Lower leg skin (tissue), 4 donors: Measurements from ENCODE around the gene CHRDL1. TPM values are rescaled to one million over a fixed set of nuclear protein-coding genes. Genes with fewer than 3 reads are reported as not detected.

Experiments
- DNase-seq, 2 donors: peaks; one replicate each; pipeline ENCODE4 v3.0.0-alpha.2; 2019; ENCODE audit warnings: low spot score in 2 of 2
- H3K4me3 ChIP-seq: fragments of 200-600 bp; sonication (generic); 2 replicates; pipeline ENCODE4 v1.5.1; 2017; ENCODE audit warnings: mild to moderate bottlenecking, low read depth; ENCODE audit not compliant: poor library complexity, severe bottlenecking
- POLR2A ChIP-seq, 2 donors: fragments of 450-650 bp; IDR thresholded peaks; one replicate each; pipeline ENCODE4 v1.6.1; 2016 to 2017; ENCODE audit warnings: antibody characterized with exemption in 2 of 2, mild to moderate bottlenecking in 1 of 2, moderate library complexity in 1 of 2
- WGBS, 2 donors: methylation state at CpG; one replicate each; pipeline ENCODE4 v1.1.5; 2018; 5-methylcytosine and 5-hydroxymethylcytosine counted together
- intact Hi-C: fragments of 100-400 bp; cut with DNase I; formaldehyde crosslinking; loops from one replicate; pipeline ENCODE4 v1.15.0; 2023; ENCODE audit warnings: low total_unique reads
- total RNA-seq, 4 donors: library from RNA; depleted of rRNA; stranded (reverse); fragments of >200 nt; gene quantifications; one replicate each; pipeline ENCODE4 v1.1.0, GENCODE V29; 2016
- TF ChIP-seq, protein P1 (sequence below), 3 donors: fragments of 450-650 bp; IDR thresholded peaks; one replicate each; pipeline ENCODE4 v1.5.1; 2016; ENCODE audit warnings: antibody characterized with exemption in 3 of 3, mild to moderate bottlenecking in 3 of 3, moderate library complexity in 2 of 3

Gene CHRDL1
- total RNA-seq, 4 donors from 2014 or later = 6.9 to 20.4 (median 17.7) TPM

DNA sequence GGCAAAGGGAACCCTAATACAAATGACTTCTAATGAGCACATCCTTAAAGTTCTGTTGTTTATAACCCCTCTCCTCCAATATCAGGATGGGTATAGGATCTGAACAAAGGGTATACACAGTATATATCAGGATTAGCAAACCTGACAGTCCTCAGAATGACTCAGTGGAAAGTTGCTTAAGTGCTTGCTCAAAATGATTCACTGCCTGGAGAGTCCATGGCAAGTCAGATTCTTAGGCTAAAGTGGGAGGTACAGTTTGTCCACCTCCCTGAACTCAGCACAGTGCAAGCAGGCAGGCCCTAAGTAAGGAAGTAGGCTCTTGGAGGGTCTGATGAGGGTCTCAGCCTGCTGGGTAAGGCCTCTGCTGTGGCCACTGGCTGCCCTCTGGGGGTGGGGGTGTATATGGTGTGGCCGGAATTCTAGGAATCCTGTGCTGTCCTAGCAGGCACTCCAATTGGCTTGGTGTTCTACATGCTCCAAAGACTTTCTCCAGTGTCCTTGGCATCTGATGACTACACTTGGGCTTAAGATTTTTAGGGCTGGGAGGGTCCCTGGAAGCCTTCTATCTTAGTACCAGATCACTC lies 54.3 kb downstream of the CHRDL1 start:
- no CpG with 5 or more reads among the region's 1 CpG for WGBS, 2 donors
- intact Hi-C loops = no loop called here

GRCh38 chrX:110734894-110735541 lies 60.6 kb downstream of the CHRDL1 start:
- intact Hi-C loops = no loop called here
- no peak for TF ChIP-seq POLR2A (IDR thresholded peaks at IDR 0.05)
- TF ChIP-seq, protein P1, sequence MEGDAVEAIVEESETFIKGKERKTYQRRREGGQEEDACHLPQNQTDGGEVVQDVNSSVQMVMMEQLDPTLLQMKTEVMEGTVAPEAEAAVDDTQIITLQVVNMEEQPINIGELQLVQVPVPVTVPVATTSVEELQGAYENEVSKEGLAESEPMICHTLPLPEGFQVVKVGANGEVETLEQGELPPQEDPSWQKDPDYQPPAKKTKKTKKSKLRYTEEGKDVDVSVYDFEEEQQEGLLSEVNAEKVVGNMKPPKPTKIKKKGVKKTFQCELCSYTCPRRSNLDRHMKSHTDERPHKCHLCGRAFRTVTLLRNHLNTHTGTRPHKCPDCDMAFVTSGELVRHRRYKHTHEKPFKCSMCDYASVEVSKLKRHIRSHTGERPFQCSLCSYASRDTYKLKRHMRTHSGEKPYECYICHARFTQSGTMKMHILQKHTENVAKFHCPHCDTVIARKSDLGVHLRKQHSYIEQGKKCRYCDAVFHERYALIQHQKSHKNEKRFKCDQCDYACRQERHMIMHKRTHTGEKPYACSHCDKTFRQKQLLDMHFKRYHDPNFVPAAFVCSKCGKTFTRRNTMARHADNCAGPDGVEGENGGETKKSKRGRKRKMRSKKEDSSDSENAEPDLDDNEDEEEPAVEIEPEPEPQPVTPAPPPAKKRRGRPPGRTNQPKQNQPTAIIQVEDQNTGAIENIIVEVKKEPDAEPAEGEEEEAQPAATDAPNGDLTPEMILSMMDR (IDR thresholded peaks at IDR 0.05) = no peak
- 68 to 82% methylated on average over 3 of the region's 3 CpGs for WGBS, 2 donors
- no peak for DNase-seq
- no peak overlapping the region for H3K4me3 ChIP-seq

More for the DNA sequence above, 54.3 kb downstream of the CHRDL1 start:
- DNase-seq = no peak
- TF ChIP-seq POLR2A (IDR thresholded peaks at IDR 0.05) = no peak
- TF ChIP-seq, protein P1 (IDR thresholded peaks at IDR 0.05) = no peak
- no peak overlapping the region for H3K4me3 ChIP-seq

DNA sequence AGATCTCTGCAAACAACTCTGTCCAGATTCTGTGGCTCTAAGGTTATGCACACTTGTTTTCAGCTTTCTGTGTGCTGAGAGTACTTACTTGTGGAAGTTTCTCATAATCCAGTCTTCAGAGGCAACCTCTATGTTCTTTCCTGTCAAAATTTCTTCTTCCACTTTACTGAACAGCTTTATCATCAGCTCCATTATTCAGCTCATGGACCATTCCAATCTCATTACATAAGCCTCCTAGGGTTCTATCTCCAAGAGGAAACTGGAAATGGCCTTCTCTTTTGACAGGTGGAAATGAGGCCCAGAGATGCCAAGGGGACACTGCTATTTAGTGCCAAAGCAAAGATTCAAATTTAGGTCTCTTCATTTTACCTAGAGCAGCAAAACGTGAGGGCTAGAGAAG lies 61.3 kb downstream of the CHRDL1 start:
- no peak overlapping the region for H3K4me3 ChIP-seq
- DNase-seq = no peak
- no peak for TF ChIP-seq POLR2A (IDR thresholded peaks at IDR 0.05)
- TF ChIP-seq, protein P1 (IDR thresholded peaks at IDR 0.05) = no peak
- WGBS, 2 donors = 47 to 81% methylated on average over 1 of the region's 1 CpG
- intact Hi-C loops = no loop called here

- no peak overlapping the region for H3K4me3 ChIP-seq
- DNase-seq = no peak
- TF ChIP-seq POLR2A (IDR thresholded peaks at IDR 0.05) = no peak
- TF ChIP-seq, protein P1 (IDR thresholded peaks at IDR 0.05) = no peak
- 65 to 75% methylated on average over 2 of the region's 2 CpGs for WGBS, 2 donors
- intact Hi-C loops = no loop called here
These were observed 62.5 kb downstream of the CHRDL1 start for GRCh38 chrX:110733166-110733565.

DNA sequence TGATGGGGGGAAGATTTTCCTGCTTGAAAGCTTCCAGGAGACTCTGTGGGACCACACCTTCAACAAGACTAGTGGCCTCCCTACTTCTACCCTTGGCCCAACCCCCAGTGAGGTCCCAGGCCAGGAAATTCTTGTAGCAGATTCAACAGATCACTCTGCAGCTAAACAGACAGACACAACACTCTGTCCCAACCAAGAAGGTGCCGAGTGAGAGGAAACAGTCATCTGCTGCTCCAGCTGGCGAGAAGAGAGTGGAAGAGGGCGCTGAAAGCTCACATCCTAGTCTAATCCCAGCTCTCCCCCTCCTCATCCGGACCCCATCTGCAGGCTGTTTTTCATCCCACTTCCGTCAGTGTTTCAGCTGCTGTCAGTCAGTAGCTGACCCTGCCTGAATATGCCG lies 63.4 kb downstream of the CHRDL1 start:
- WGBS, 2 donors = 36 to 48% methylated on average over 6 of the region's 6 CpGs
- intact Hi-C loops = no loop called here
- H3K4me3 ChIP-seq = no peak overlapping the region
- no peak for TF ChIP-seq POLR2A (IDR thresholded peaks at IDR 0.05)
- TF ChIP-seq, protein P1 (IDR thresholded peaks at IDR 0.05) = no peak
- DNase-seq = no peak
